Adipose tissue (tissue), 3 donors: Measurements from ENCODE around the gene DRGX. TPM values are rescaled to one million over a fixed set of nuclear protein-coding genes. Genes with fewer than 3 reads are reported as not detected.

Experiments used
- H3K27ac ChIP-seq: one replicate; pipeline ENCODE4 v1.5.1; 2013; ENCODE audit warnings: low read depth, low read length
- WGBS, 3 donors: extraction: QIAGEN DNeasy Blood & Tissue Kit; methylation state at CpG; one replicate each; pipeline ENCODE4 v1.1.7; 2013; 5-methylcytosine and 5-hydroxymethylcytosine counted together
- polyA plus RNA-seq, 3 donors: library from polyadenylated mRNA; stranded (reverse); fragments of 200-250 nt; gene quantifications; one replicate each; pipeline ENCODE4 v1.2.3, GENCODE V29; 2013
- donor health status: healthy with polysubstance abuse.
- donor health status: Bipolar disorder and iron deficiency.
- donor health status: healthy.

Gene DRGX
- polyA plus RNA-seq, 3 donors: not detected

GRCh38 chr10:49353895-49354566 lies 41.9 kb downstream of the DRGX start:
- no peak overlapping the region for H3K27ac ChIP-seq
- WGBS, 3 donors: 85 to 93% (median 92%) methylated on average over 8 of the region's 8 CpGs

- WGBS, 3 donors: 69 to 78% (median 73%) methylated on average over 6 of the region's 6 CpGs
- no peak overlapping the region for H3K27ac ChIP-seq
Measured at GRCh38 chr10:49353026-49353894, 42.6 kb downstream of the DRGX start.

DNA sequence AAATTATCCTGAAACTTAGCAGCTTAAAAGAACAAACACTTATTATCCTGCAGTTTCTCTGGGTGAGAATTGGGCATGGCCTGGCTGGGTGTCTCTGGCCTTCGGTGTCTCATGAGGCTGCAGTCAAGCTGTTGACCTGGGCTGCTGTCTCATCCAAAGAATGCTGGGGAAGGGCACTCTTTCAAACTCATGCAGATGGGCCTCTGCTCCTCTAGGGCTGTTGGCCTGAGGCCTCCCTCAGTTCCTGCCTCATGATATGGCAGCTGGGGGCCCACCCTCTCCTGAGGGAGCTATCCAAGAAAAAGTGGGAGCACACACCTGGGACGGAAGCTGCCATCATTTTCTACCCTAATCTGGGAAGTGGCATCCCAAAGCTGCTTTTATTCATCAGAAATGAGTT lies 43.6 kb downstream of the DRGX start:
- H3K27ac ChIP-seq: no peak overlapping the region
- WGBS, 3 donors: 79 to 91% (median 86%) methylated on average over 2 of the region's 2 CpGs

GRCh38 chr10:49351669-49352068 lies 44.2 kb downstream of the DRGX start:
- H3K27ac ChIP-seq: no peak overlapping the region
- 77 to 83% (median 77%) methylated on average over 4 of the region's 4 CpGs for WGBS, 3 donors

GRCh38 chr10:49350846-49351532 lies 44.9 kb downstream of the DRGX start:
- no peak overlapping the region for H3K27ac ChIP-seq
- WGBS, 3 donors: 59 to 75% (median 65%) methylated on average over 4 of the region's 4 CpGs

GRCh38 chr10:49350138-49350537 lies 45.8 kb downstream of the DRGX start:
- no peak overlapping the region for H3K27ac ChIP-seq

- WGBS, 3 donors: 90 to 92% (median 90%) methylated on average over 4 of the region's 4 CpGs
- no peak overlapping the region for H3K27ac ChIP-seq
Measured at GRCh38 chr10:49349390-49349789, 46.5 kb downstream of the DRGX start.

DNA sequence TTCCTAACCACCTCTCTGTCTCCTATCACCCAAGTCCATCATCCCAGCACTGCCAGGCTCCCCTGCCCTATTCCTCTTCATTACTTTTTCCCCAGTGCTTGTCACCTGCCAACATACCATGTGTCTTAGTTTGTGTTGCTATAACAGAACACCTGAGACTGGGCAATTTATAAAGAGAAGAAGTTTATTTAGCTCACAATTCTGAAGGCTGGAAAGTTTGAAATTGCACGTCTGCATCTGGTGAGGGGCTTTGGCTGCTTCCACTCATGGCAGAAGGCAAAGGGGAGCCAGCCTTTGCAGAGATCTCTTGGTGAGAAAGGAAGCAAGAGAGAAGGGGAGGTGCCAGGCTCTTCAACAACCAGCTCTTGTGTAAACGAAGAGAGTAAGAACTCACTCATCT lies 47.3 kb downstream of the DRGX start:
- H3K27ac ChIP-seq: no peak overlapping the region
- WGBS, 3 donors: 43 to 82% (median 75%) methylated on average over 2 of the region's 2 CpGs

DNA sequence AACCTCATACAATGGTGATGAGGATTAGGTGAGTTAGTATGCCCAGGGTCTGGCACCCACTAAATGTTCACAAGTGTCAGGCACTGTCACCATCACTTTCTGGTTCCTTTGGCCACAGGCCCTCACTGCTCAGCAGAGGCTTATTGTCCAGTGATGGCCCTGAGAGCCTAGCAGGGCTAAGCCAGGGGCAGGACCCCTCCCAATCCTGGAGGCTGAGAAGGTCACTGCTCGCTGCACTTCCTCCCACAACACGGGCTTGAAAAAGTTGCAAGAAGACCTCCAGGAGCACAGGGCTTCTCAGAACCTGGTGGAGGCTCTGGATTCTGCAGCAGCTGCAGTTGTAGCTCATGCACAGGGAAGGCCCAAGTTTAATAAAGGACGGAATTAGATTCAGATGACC lies 48.1 kb downstream of the DRGX start:
- 61 to 71% (median 70%) methylated on average over 3 of the region's 3 CpGs for WGBS, 3 donors
- H3K27ac ChIP-seq: no peak overlapping the region

DNA sequence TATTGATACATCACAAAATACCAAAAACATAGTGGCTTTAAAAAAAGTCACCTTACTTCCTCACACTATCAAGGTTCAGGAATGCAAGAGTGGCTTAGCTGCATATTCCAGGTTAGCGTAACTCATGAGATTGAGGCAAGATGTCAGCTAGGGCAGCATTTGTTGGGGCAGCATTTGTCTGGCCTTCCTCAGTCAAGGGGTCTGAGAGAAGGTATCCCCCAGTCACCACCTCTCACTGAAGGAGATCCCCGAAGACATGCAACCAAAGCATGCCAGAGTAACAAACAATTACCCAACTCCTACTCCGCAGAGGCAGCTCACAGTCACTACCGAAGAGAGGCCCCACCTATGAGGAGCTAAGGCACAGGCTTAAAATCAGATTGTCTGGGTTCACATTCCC lies 48.5 kb downstream of the DRGX start:
- H3K27ac ChIP-seq: no peak overlapping the region
- 84 to 95% (median 92%) methylated on average over 4 of the region's 4 CpGs for WGBS, 3 donors

DNA sequence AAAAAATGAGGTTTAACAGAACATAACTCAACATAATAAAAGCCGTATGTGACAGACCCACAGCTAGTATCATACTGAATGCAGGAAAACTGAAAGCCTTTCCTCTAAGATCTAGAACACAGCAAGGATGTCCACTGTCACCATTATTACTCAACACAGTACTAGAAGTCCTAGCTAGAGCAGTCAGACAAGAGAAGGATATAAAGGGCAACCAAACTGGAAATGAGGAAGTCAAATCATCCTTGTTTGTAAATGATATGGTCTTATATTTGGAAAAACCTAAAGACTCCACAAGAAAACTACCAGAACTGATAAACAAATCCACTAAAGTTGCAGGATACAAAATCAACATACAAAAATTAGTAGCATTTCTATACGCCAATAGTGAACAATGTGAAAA lies 51.0 kb downstream of the DRGX start:
- 68 to 91% (median 69%) methylated on average over 2 of the region's 2 CpGs for WGBS, 3 donors
- no peak overlapping the region for H3K27ac ChIP-seq

DNA sequence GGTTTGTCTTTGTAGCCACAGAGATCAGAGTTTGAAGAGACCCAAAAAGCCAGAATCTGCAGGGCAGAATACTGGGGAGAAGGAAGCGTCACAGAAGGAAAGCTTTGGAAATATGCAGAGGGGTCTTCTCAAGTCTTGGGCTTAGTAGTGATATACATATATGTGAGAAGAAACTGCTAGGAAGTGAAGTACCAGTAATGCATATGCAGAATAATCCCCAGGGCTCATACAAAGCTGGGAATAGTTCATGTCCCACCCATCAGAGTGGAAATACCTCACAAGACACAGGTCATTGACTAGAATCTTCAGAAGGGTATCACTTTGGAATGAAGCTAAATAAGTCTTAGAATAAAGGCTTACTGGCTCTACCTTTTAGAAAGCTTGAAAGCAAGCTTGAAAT lies 57.3 kb downstream of the DRGX start:
- H3K27ac ChIP-seq: no peak overlapping the region
- 71 to 85% (median 79%) methylated on average over 1 of the region's 1 CpG for WGBS, 3 donors

DNA sequence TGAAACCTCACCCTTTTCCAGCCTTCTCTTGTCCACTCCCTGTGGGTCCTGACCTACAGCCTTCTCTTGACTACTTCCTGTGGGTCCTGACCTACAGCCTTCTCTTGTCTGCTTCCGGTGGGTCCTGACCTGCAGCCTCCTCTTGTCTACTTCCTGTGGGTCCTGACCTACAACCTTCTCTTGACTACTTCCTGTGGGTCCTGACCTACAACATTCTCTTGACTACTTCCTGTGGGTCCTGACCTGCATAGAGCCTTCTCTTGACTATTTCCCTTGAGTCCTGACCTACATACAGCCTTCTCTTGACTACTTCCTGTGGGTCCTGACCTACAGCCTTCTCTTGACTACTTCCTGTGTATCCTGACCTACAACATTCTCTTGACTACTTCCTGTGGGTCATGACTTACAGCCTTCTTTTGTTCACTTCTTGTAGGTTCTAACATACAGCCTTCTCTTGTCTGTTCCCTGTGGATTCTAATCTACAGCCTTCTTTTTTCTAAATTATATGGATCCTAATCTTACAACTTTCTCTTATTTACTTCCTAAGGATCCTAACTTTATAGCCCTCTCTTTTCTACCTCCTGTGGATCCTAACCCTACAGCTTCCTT lies 60.4 kb downstream of the DRGX start:
- WGBS, 3 donors: 61 to 91% (median 68%) methylated on average over 1 of the region's 1 CpG
- no peak overlapping the region for H3K27ac ChIP-seq

DNA sequence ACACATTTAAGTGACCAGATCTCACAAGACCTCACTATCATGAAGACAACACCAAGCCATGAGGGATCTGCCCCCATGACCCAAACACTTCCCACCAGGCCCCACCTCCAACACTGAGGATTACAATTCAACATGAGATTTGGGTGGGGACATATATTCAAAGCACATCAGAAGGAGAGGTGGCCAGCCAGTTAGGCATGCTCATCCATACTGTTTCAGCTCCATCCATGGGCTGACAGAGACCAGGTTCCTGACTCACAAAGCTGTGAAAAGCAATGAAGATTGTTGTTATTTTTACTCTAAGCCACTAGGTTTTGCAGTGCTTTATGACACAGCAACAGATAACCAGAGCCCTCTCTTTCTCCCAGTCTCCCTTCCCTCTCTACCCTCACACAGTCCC lies 60.9 kb downstream of the DRGX start:
- no peak overlapping the region for H3K27ac ChIP-seq

- H3K27ac ChIP-seq: no peak overlapping the region
- WGBS, 3 donors: 73 to 89% (median 88%) methylated on average over 6 of the region's 6 CpGs
Measured at GRCh38 chr10:49333192-49333591, 62.7 kb downstream of the DRGX start.

DNA sequence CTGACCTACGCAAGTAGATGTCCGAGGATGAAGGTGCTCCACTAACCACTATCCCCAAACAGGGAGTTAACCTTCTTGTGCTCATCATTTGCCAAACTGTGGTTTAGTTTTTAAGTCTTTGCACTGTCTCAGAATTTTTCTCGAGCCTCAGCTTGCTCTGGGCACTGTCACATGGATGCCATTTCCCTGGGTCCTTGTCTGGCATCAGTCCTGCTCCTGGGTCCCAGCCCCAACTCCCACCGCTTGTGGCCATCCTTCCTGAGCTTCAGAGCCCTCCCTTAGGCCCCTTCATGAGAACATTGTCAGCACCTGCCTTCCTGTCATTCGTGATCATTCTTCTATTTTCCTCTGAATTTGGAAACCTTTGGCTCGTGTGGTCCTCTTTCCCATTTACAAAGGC lies 63.1 kb downstream of the DRGX start:
- WGBS, 3 donors: 73 to 92% (median 91%) methylated on average over 6 of the region's 6 CpGs
- no peak overlapping the region for H3K27ac ChIP-seq

DNA sequence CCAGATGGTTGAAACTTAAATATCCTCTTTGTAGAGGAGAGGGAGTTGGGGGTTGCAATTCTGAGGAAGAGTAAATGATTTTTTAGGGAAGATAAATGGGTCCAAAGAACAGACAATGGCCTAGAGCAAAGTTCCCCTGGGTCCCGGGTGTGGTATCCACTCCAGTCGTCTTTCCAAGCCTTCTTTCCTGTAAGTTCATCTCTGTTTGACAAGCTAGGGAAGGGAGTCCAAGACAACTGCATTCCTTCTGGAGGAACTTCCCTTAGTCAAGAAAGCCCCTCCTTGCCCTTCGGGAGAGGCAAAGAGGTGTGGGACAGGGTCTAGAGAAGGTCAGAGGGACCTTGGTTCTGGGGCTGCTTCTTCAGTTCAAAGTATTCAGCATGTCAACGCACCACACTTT lies 63.6 kb downstream of the DRGX start:
- 62 to 79% (median 75%) methylated on average over 4 of the region's 4 CpGs for WGBS, 3 donors
- H3K27ac ChIP-seq: no peak overlapping the region

DNA sequence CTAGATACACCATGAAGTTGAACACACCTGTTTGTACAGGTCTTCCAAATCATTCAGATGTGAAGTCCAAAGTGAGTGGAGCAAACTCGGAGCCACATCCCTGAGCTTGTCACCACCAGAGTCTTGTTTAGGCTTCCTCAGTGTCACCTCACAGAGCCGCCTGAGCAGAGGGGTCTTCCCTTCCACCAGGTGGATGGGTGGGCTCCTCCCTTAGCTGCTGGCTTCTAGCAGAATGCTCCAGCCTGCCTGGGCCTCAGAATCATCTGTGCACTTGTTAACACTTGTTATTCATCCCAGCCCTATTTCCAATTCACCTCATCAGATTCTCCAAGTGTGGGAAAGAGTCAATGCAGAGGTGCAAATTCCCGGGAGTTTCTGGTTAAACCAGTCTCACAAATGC lies 64.5 kb downstream of the DRGX start:
- no peak overlapping the region for H3K27ac ChIP-seq
- WGBS, 3 donors: 63 to 87% (median 87%) methylated on average over 3 of the region's 3 CpGs

- WGBS, 3 donors: 90 to 92% (median 92%) methylated on average over 5 of the region's 5 CpGs
- no peak overlapping the region for H3K27ac ChIP-seq
Measured at GRCh38 chr10:49330127-49330665, 65.7 kb downstream of the DRGX start.
